HG03103 (cell line): ENCODE measurements around the gene IER5.

Experiments
- ATAC-seq: cut with Tn5 transposase; IDR thresholded peaks from one replicate; pipeline ENCODE4 v1.9.1; 2021; ENCODE audit warnings: low read depth; ENCODE audit not compliant: unreplicated experiment

IER5 gene

GRCh38 chr1:181076852-181077251 lies 11.6 kb upstream of the IER5 start:
- ATAC-seq: no peak

GRCh38 chr1:181077576-181078242 lies 10.8 kb upstream of the IER5 start:
- no peak for ATAC-seq

GRCh38 chr1:181079382-181079781 lies 9.1 kb upstream of the IER5 start:
- ATAC-seq: no peak

GRCh38 chr1:181079920-181080319 lies 8.6 kb upstream of the IER5 start:
- ATAC-seq: no peak

- no peak for ATAC-seq
These were observed 7.9 kb upstream of the IER5 start for GRCh38 chr1:181080556-181080955.

GRCh38 chr1:181081395-181081794 lies 7.1 kb upstream of the IER5 start:
- no peak for ATAC-seq

GRCh38 chr1:181083842-181084605 lies 4.5 kb upstream of the IER5 start:
- no peak for ATAC-seq

- ATAC-seq: no peak
These were observed 3.9 kb upstream of the IER5 start for GRCh38 chr1:181084606-181084969.

GRCh38 chr1:181086091-181086490 lies 2.4 kb upstream of the IER5 start:
- no peak for ATAC-seq

GRCh38 chr1:181086926-181087325 lies 1.6 kb upstream of the IER5 start:
- ATAC-seq: no peak

GRCh38 chr1:181087400-181087901 lies 1.0 kb upstream of the IER5 start:
- no peak for ATAC-seq

GRCh38 chr1:181089017-181089675 lies 646 bp downstream of the IER5 start:
- ATAC-seq: peak; percentile 0

GRCh38 chr1:181089676-181090544 lies 1.4 kb downstream of the IER5 start:
- no peak for ATAC-seq

- ATAC-seq: no peak
These were observed 2.2 kb downstream of the IER5 start for GRCh38 chr1:181090641-181091126.

- no peak for ATAC-seq
These were observed 3.0 kb downstream of the IER5 start for GRCh38 chr1:181091309-181092040.

GRCh38 chr1:181092056-181092455 lies 3.6 kb downstream of the IER5 start:
- no peak for ATAC-seq

- no peak for ATAC-seq
These were observed 4.5 kb downstream of the IER5 start for GRCh38 chr1:181092883-181093458.

GRCh38 chr1:181094416-181095212 lies 6.1 kb downstream of the IER5 start:
- no peak for ATAC-seq

GRCh38 chr1:181095260-181095659 lies 6.8 kb downstream of the IER5 start:
- ATAC-seq: no peak
